GM12878 (cell line): ENCODE results near the gene CELF2.

ENCODE experiments used
- CEBPB ChIP-seq, 2 experiments: fragments of 150-350 bp in 1 of 2; IDR thresholded peaks; 2 replicates each; pipeline ENCODE4 v1.6.1; 2012 to 2014; ENCODE audit warnings: low read depth in 2 of 2, low read length in 2 of 2, borderline replicate concordance in 1 of 2, inconsistent platforms in 1 of 2
- CTCF ChIP-seq, 3 experiments: IDR thresholded peaks in 2 of 3; conservative IDR thresholded peaks in 1 of 3; 2 replicates each; pipeline ENCODE4 v1.5.1; 2011; ENCODE audit warnings: low read depth in 3 of 3, low read length in 3 of 3, mild to moderate bottlenecking in 3 of 3, control low read depth in 2 of 3, moderate library complexity in 2 of 3, inconsistent platforms in 1 of 3, mixed read lengths in 1 of 3; ENCODE audit not compliant: control insufficient read depth in 2 of 3, insufficient read depth in 1 of 3; ENCODE audit errors: extremely low read depth in 1 of 3
- LARP7 ChIP-seq: fragments of 450-650 bp; IDR thresholded peaks from 2 replicates; pipeline ENCODE4 v1.6.1; 2017; ENCODE audit warnings: mild to moderate bottlenecking
- POLR2A ChIP-seq: IDR thresholded peaks from 2 replicates; pipeline ENCODE4 v1.6.1; 2011; ENCODE audit warnings: low read depth, mild to moderate bottlenecking, low read length
- POLR2AphosphoS5 ChIP-seq: IDR thresholded peaks from 2 replicates; pipeline ENCODE4 v1.6.1; 2011; ENCODE audit warnings: mild to moderate bottlenecking, low read length, inconsistent platforms
- RFX5 ChIP-seq: IDR thresholded peaks from 2 replicates; pipeline ENCODE4 v1.6.1; 2011; ENCODE audit warnings: low read depth, low read length, improper control_type of control experiment
- SIX5 ChIP-seq: IDR thresholded peaks from 2 replicates; pipeline ENCODE4 v1.6.1; 2011; ENCODE audit warnings: mild to moderate bottlenecking, low read depth, low read length, moderate library complexity; ENCODE audit not compliant: severe bottlenecking
- SP1 ChIP-seq: IDR thresholded peaks from one replicate; pipeline ENCODE4 v1.6.1; 2011; ENCODE audit warnings: low read depth, low read length
- SRF ChIP-seq, 2 experiments: IDR thresholded peaks; 2 replicates each; pipeline ENCODE4 v1.6.1; 2011; ENCODE audit warnings: low read depth in 2 of 2, low read length in 2 of 2, mild to moderate bottlenecking in 1 of 2, moderate library complexity in 1 of 2
- YY1 ChIP-seq: IDR thresholded peaks from 2 replicates; pipeline ENCODE4 v1.6.1; 2011; ENCODE audit warnings: low read depth, mild to moderate bottlenecking, low read length
- ZNF274 ChIP-seq: IDR thresholded peaks from one replicate; pipeline ENCODE4 v1.8.0; 2011; ENCODE audit not compliant: insufficient read length, insufficient read depth
- TF ChIP-seq, protein P1 (sequence below): IDR thresholded peaks from 2 replicates; pipeline ENCODE4 v1.6.1; 2012; ENCODE audit warnings: low read depth, low read length, improper control_type of control experiment
- TF ChIP-seq, protein P2 (sequence below): fragments of 450-650 bp; IDR thresholded peaks from 2 replicates; pipeline ENCODE4 v1.6.1; 2017; ENCODE audit warnings: mild to moderate bottlenecking

GRCh38 chr10:11201911-11202310, 184.2 kb downstream of the CELF2 start:
- no peak for TF ChIP-seq SRF (IDR thresholded peaks at IDR 0.05; ENCODE audit: low read depth in 2 of 2, low read length in 2 of 2)
- no peak for TF ChIP-seq LARP7
- no peak for TF ChIP-seq SIX5
- no peak for TF ChIP-seq RFX5
- TF ChIP-seq POLR2A = no peak
- no peak for TF ChIP-seq CTCF (IDR thresholded peaks at IDR 0.05 in 2 of 3, conservative IDR thresholded peaks at IDR 0.05 in 1 of 3; ENCODE audit: control insufficient read depth in 2 of 3, extremely low read depth in 1 of 3, insufficient read depth in 1 of 3, low read depth in 3 of 3, low read length in 3 of 3)
- no peak for TF ChIP-seq POLR2AphosphoS5
- TF ChIP-seq SP1 = no peak
- TF ChIP-seq, protein P1, sequence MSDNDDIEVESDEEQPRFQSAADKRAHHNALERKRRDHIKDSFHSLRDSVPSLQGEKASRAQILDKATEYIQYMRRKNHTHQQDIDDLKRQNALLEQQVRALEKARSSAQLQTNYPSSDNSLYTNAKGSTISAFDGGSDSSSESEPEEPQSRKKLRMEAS = no peak
- TF ChIP-seq, protein P2, sequence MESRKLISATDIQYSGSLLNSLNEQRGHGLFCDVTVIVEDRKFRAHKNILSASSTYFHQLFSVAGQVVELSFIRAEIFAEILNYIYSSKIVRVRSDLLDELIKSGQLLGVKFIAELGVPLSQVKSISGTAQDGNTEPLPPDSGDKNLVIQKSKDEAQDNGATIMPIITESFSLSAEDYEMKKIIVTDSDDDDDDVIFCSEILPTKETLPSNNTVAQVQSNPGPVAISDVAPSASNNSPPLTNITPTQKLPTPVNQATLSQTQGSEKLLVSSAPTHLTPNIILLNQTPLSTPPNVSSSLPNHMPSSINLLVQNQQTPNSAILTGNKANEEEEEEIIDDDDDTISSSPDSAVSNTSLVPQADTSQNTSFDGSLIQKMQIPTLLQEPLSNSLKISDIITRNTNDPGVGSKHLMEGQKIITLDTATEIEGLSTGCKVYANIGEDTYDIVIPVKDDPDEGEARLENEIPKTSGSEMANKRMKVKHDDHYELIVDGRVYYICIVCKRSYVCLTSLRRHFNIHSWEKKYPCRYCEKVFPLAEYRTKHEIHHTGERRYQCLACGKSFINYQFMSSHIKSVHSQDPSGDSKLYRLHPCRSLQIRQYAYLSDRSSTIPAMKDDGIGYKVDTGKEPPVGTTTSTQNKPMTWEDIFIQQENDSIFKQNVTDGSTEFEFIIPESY = no peak
- TF ChIP-seq YY1 = no peak
- no peak for TF ChIP-seq CEBPB (IDR thresholded peaks at IDR 0.05; ENCODE audit: borderline replicate concordance in 1 of 2, low read depth in 2 of 2, low read length in 2 of 2)
- TF ChIP-seq ZNF274 = no peak
